Stomach smooth muscle (tissue), 2 donors: ENCODE measurements around the gene ARL15.

Source experiments
- H3K27ac ChIP-seq: one replicate; pipeline ENCODE4 v1.7.0; 2013; ENCODE audit warnings: mild to moderate bottlenecking, low read length, inconsistent platforms
- H3K27me3 ChIP-seq, 2 donors: one replicate each; pipeline ENCODE4 v1.7.0; 2013; ENCODE audit warnings: low read length in 2 of 2; ENCODE audit not compliant: insufficient read depth in 2 of 2, control insufficient read depth in 1 of 2
- H3K36me3 ChIP-seq, 2 donors: one replicate each; pipeline ENCODE4 v1.7.0; 2013; ENCODE audit warnings: low read length in 2 of 2; ENCODE audit not compliant: control insufficient read depth in 2 of 2, insufficient read depth in 2 of 2
- H3K4me1 ChIP-seq: one replicate; pipeline ENCODE4 v1.7.0; 2013; ENCODE audit warnings: low read length; ENCODE audit not compliant: control insufficient read depth, insufficient read depth
- H3K4me3 ChIP-seq, 2 donors: one replicate each; pipeline ENCODE4 v1.7.0; 2013; ENCODE audit warnings: low read length in 2 of 2
- H3K9ac ChIP-seq, 2 donors: one replicate each; pipeline ENCODE4 v1.7.0; 2013; ENCODE audit warnings: low read length in 2 of 2, mild to moderate bottlenecking in 1 of 2
- H3K9me3 ChIP-seq, 2 donors: one replicate each; pipeline ENCODE4 v1.7.0; 2013; ENCODE audit warnings: low read length in 2 of 2; ENCODE audit not compliant: control insufficient read depth in 2 of 2
- donor health status: healthy.
- donor health status: Pancreatic carcinoma.

Gene ARL15

DNA sequence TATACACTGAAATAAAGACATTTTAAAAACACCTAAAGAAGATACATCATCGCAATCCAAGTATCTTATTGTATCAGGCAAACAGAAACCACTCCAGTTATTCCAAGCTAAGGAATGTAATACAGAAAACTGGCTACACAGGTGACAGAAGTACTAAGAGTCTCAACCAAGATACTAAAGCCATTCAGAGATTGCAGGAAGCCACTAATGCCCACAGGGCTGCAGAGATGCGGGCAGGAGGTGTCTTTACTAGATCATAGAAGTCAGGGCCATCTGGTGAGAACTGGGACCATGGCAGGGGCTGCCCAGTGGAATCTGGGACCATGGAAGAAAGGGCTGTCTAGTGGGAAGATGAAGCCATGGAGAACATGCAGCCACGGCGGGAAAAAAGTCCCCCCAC lies 384.3 kb downstream of the ARL15 start:
- Histone ChIP-seq H3K4me3 (no peak overlapping the region), H3K9ac (no peak overlapping the region), H3K36me3 (no peaks in the 10 kb centered on the region), H3K9me3 (no peaks in the 10 kb centered on the region), H3K4me1 (no peaks in the 10 kb centered on the region), H3K27me3 (no peaks in the 10 kb centered on the region), H3K27ac (no peak overlapping the region)

DNA sequence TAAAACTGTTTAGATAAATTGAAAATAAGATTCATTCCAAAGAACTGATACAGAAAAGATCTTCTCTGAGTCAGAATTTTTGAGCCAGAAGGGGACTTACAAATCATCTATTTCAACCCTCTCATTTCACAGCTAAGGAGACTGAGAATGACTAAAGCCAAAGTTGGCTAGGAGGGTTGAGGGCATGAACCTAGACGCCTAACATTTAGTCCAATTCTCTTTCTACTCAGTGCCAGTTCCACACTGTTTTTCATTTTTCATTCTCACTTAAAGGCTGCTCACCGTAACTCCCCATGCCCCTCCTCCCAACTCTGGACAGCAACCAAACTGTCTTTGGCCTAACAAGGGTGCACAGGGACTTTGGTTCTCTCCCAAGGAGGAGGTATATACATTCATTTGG lies 386.0 kb downstream of the ARL15 start:
- Histone ChIP-seq H3K27me3 (no peaks in the 10 kb centered on the region), H3K9ac (no peak overlapping the region), H3K4me1 (no peaks in the 10 kb centered on the region), H3K9me3 (no peaks in the 10 kb centered on the region), H3K36me3 (no peaks in the 10 kb centered on the region), H3K27ac (no peak overlapping the region), H3K4me3 (peak overlapping the region in 1 of 2 donors; percentile 3)

DNA sequence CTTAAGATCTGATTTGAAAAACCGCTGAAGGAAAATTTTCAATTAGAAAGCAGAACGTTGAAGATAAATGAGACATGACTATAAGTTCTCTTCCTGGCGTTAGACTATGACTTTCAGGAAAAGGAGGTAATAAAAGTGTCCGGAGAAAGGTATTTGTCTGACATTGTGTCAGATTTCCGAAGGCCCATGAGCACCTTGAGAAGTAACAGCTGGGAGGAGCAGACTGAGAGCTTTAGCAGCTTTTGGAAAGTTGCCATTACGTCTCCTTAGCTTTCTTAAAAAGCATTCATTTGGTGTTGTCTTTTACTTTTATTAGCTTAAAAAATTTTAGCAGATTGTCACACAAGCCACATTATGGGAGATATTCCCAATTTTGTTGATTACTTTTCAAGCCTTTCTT lies 386.4 kb downstream of the ARL15 start:
- Histone ChIP-seq H3K9ac (no peak overlapping the region), H3K9me3 (no peaks in the 10 kb centered on the region), H3K4me1 (no peaks in the 10 kb centered on the region), H3K27me3 (no peaks in the 10 kb centered on the region), H3K27ac (no peak overlapping the region), H3K4me3 (no peak overlapping the region), H3K36me3 (no peaks in the 10 kb centered on the region)

- Histone ChIP-seq H3K9me3 (no peaks in the 10 kb centered on the region), H3K27me3 (no peaks in the 10 kb centered on the region), H3K4me1 (no peaks in the 10 kb centered on the region)
These were observed 387.6 kb downstream of the ARL15 start for GRCh38 chr5:53922508-53923498.

GRCh38 chr5:53917826-53918225 lies 392.5 kb downstream of the ARL15 start:
- H3K27ac ChIP-seq = no peak overlapping the region
- no peaks in the 10 kb centered on the region for H3K27me3 ChIP-seq
- H3K9ac ChIP-seq = no peak overlapping the region
- H3K36me3 ChIP-seq = no peaks in the 10 kb centered on the region
- no peaks in the 10 kb centered on the region for H3K4me1 ChIP-seq
- no peak overlapping the region for H3K4me3 ChIP-seq
- H3K9me3 ChIP-seq = no peaks in the 10 kb centered on the region

More at GRCh38 chr5:53922508-53923498, 387.6 kb downstream of the ARL15 start:
- Histone ChIP-seq H3K9ac (no peak overlapping the region), H3K4me3 (no peak overlapping the region), H3K36me3 (no peaks in the 10 kb centered on the region), H3K27ac (no peak overlapping the region)

DNA sequence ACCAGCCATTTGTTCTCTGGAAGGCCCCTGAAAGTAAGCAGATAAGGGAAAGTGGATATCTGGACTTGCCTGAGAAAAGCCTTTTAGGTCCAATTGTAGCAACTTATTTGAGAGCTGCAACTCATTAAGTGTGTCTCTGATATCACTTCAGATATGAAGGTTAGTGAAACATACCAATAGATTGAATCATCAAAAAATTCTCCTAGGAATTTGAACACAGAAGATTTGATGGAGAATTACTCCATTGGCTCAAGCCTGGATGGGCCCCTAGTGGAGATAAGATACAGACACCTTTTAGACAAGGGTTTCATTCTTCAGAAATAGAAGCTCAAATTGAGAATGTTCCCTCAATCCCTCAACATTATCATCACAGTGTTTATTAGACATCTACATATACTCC lies 393.3 kb downstream of the ARL15 start:
- no peaks in the 10 kb centered on the region for H3K36me3 ChIP-seq

GRCh38 chr5:53915120-53915519 lies 395.3 kb downstream of the ARL15 start:
- Histone ChIP-seq H3K4me3 (no peak overlapping the region), H3K36me3 (no peaks in the 10 kb centered on the region), H3K9me3 (no peaks in the 10 kb centered on the region), H3K9ac (no peak overlapping the region), H3K27me3 (no peaks in the 10 kb centered on the region), H3K4me1 (no peaks in the 10 kb centered on the region), H3K27ac (no peak overlapping the region)

More for the DNA sequence above, 393.3 kb downstream of the ARL15 start:
- no peak overlapping the region for H3K4me3 ChIP-seq
- H3K27me3 ChIP-seq = no peaks in the 10 kb centered on the region
- H3K4me1 ChIP-seq = no peaks in the 10 kb centered on the region
- no peak overlapping the region for H3K9ac ChIP-seq
- no peak overlapping the region for H3K27ac ChIP-seq
- no peaks in the 10 kb centered on the region for H3K9me3 ChIP-seq

DNA sequence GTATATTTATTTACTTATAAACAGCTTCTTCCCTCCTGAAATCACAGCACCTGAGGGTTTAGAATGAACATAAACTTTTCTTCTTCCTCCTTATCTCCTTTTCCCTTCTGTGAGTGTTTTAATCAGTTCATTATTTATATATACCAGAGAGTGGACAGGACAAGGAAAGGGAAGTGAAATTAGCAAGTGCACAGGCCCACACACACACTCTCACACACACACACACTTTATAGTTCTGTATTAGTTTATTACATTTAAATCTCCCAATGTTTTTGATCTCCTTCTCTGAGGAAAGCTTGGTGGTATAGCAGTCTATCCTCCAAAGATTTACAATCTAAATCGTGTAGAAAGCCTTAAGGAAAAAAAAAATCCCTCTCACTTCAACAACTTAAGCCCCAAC lies 396.4 kb downstream of the ARL15 start:
- Histone ChIP-seq H3K4me3 (no peak overlapping the region), H3K4me1 (no peaks in the 10 kb centered on the region), H3K36me3 (no peaks in the 10 kb centered on the region), H3K9me3 (no peaks in the 10 kb centered on the region), H3K27me3 (no peaks in the 10 kb centered on the region), H3K27ac (no peak overlapping the region), H3K9ac (no peak overlapping the region)

DNA sequence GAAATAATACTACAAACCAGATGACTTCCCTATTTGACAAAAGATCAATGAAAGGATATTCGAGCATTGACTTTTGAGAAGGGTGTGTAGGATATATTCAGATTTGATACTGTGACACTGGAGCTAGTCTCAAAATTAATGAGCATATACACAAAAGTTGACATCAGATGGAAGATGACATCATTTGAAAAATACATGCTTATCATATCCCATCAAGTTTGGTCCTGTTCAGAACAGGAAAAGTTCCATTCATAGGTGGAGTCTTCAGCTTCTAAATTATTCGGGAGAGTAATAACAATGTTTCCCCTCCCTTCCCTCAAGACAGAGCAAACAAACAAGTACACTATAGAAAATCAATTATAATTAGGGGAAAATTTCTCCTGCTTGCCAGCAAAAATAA lies 401.6 kb downstream of the ARL15 start:
- Histone ChIP-seq H3K27me3 (no peaks in the 10 kb centered on the region), H3K9me3 (no peaks in the 10 kb centered on the region), H3K27ac (no peak overlapping the region), H3K4me3 (no peak overlapping the region), H3K9ac (no peak overlapping the region), H3K4me1 (no peaks in the 10 kb centered on the region), H3K36me3 (no peaks in the 10 kb centered on the region)

DNA sequence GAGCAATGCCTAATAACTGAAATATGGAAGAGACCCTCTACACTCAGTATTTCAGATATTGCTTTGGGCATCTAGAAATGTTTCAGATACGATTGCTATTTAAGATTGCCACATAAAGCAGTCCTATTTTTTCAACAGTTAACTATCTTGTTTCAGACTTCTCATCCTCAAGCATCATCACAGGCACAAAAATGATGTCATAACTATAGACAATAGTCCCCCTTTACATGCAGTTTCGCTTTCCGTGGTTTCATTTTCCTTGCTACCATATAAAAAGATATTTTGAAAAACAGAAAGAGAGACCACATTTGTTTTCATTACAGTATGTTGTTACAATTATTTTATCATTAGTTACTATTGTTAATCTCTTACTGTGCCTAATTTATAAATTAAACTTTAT lies 402.5 kb downstream of the ARL15 start:
- no peaks in the 10 kb centered on the region for H3K36me3 ChIP-seq
- no peak overlapping the region for H3K9ac ChIP-seq
- no peaks in the 10 kb centered on the region for H3K4me1 ChIP-seq
- H3K4me3 ChIP-seq = no peak overlapping the region
- no peak overlapping the region for H3K27ac ChIP-seq
- no peaks in the 10 kb centered on the region for H3K27me3 ChIP-seq
- H3K9me3 ChIP-seq = no peaks in the 10 kb centered on the region

- Histone ChIP-seq H3K4me1 (no peaks in the 10 kb centered on the region), H3K4me3 (no peak overlapping the region), H3K27me3 (no peaks in the 10 kb centered on the region), H3K9me3 (no peaks in the 10 kb centered on the region), H3K27ac (no peak overlapping the region), H3K9ac (no peak overlapping the region), H3K36me3 (no peaks in the 10 kb centered on the region)
These were observed 403.6 kb downstream of the ARL15 start for GRCh38 chr5:53906736-53907135.
